Neuronal stem cell (in vitro differentiated cells): ENCODE data around the gene RFC2.

Source experiments
- DNase-seq: peaks from one replicate; pipeline ENCODE4 v3.0.0-alpha.2; 2013; ENCODE audit warnings: low spot score
- H2AFZ ChIP-seq: one replicate; pipeline ENCODE4 v1.6.1; 2013; ENCODE audit warnings: mild to moderate bottlenecking, low read length, inconsistent platforms
- H2AK5ac ChIP-seq: 2 replicates; pipeline ENCODE4 v1.6.1; 2013; ENCODE audit warnings: low read depth, mild to moderate bottlenecking, inconsistent platforms, low read length, moderate library complexity, mixed read lengths
- H2BK120ac ChIP-seq: 2 replicates; pipeline ENCODE4 v1.6.1; 2013; ENCODE audit warnings: low read depth, mild to moderate bottlenecking, inconsistent platforms, low read length, moderate library complexity, mixed read lengths
- H2BK12ac ChIP-seq: one replicate; pipeline ENCODE4 v1.6.1; 2013; ENCODE audit warnings: low read length, inconsistent platforms
- H2BK15ac ChIP-seq: 2 replicates; pipeline ENCODE4 v1.6.1; 2013; ENCODE audit warnings: mild to moderate bottlenecking, low read length, inconsistent platforms, mixed read lengths
- H2BK5ac ChIP-seq: one replicate; pipeline ENCODE4 v1.6.1; 2013; ENCODE audit warnings: inconsistent platforms, mild to moderate bottlenecking, low read length, moderate library complexity
- H3K14ac ChIP-seq: one replicate; pipeline ENCODE4 v1.6.1; 2013; ENCODE audit warnings: low read length, inconsistent platforms
- H3K18ac ChIP-seq: 2 replicates; pipeline ENCODE4 v1.6.1; 2013; ENCODE audit warnings: low read length, inconsistent platforms
- H3K23ac ChIP-seq: 2 replicates; pipeline ENCODE4 v1.6.1; 2013; ENCODE audit warnings: low read depth, mild to moderate bottlenecking, mixed read lengths, low read length, inconsistent platforms; ENCODE audit not compliant: poor library complexity
- H3K27ac ChIP-seq: replicated peaks from 3 replicates; pipeline ENCODE4 v1.5.1; 2013; ENCODE audit warnings: low read length, inconsistent platforms
- H3K27me3 ChIP-seq, 3 experiments: 2 replicates each; pipeline ENCODE4 v1.6.1; 2013; ENCODE audit warnings: low read length in 3 of 3, mild to moderate bottlenecking in 2 of 3, inconsistent platforms in 1 of 3, low read depth in 1 of 3, mixed read lengths in 1 of 3, moderate library complexity in 1 of 3; ENCODE audit not compliant: control insufficient read depth in 3 of 3, insufficient read depth in 3 of 3
- H3K36me3 ChIP-seq, 2 donors: replicated peaks in 1 of 2; 2 replicates each; pipeline ENCODE4 v1.6.1; 2013; ENCODE audit warnings: low read length in 2 of 2; ENCODE audit not compliant: control insufficient read depth in 2 of 2, insufficient read depth in 2 of 2
- H3K4ac ChIP-seq: 2 replicates; pipeline ENCODE4 v1.6.1; 2013; ENCODE audit warnings: inconsistent platforms, mild to moderate bottlenecking, low read length, moderate library complexity
- H3K4me1 ChIP-seq, 2 donors: 1 replicate in 1 of 2; 2 replicates in 1 of 2; pipeline ENCODE4 v1.6.1; 2013; ENCODE audit warnings: low read length in 2 of 2, low read depth in 1 of 2; ENCODE audit not compliant: control insufficient read depth in 2 of 2, insufficient read depth in 1 of 2
- H3K4me2 ChIP-seq: one replicate; pipeline ENCODE4 v1.6.1; 2013; ENCODE audit warnings: mild to moderate bottlenecking, low read length, inconsistent platforms; ENCODE audit not compliant: insufficient read depth, poor library complexity, severe bottlenecking
- H3K4me3 ChIP-seq, 2 donors: 2 replicates each; pipeline ENCODE4 v1.5.1; 2013; ENCODE audit warnings: low read length in 2 of 2, mild to moderate bottlenecking in 2 of 2, inconsistent platforms in 1 of 2, moderate library complexity in 1 of 2
- H3K79me1 ChIP-seq: one replicate; pipeline ENCODE4 v1.6.1; 2013; ENCODE audit warnings: low read depth, mild to moderate bottlenecking, inconsistent platforms, low read length, moderate library complexity
- H3K9ac ChIP-seq: one replicate; pipeline ENCODE4 v1.6.1; 2013; ENCODE audit warnings: mild to moderate bottlenecking, low read depth, low read length, inconsistent platforms; ENCODE audit not compliant: poor library complexity
- H3K9me3 ChIP-seq, 2 donors: replicated peaks in 1 of 2; 2 replicates each; pipeline versions ENCODE3 to v1.6.1; 2013; ENCODE audit warnings: low read length in 2 of 2, mild to moderate bottlenecking in 2 of 2, inconsistent platforms in 1 of 2, low read depth in 1 of 2, mixed read lengths in 1 of 2, moderate library complexity in 1 of 2; ENCODE audit not compliant: control insufficient read depth in 2 of 2, insufficient read depth in 1 of 2
- H4K8ac ChIP-seq: one replicate; pipeline ENCODE4 v1.6.1; 2013; ENCODE audit warnings: low read depth, mild to moderate bottlenecking, inconsistent platforms, low read length, moderate library complexity
- H4K91ac ChIP-seq: one replicate; pipeline ENCODE4 v1.6.1; 2013; ENCODE audit warnings: low read length, low read depth, mild to moderate bottlenecking, inconsistent platforms; ENCODE audit not compliant: poor library complexity
- WGBS, 2 donors: extraction: QIAGEN DNeasy Blood & Tissue Kit; methylation state at CpG; one replicate each; pipeline ENCODE4 v1.1.7; 2013; ENCODE audit warnings: missing lambda C conversion rate in 2 of 2, mixed read lengths in 1 of 2; ENCODE audit not compliant: insufficient read length in 2 of 2, insufficient replicate concordance in 1 of 2; ENCODE audit errors: extremely low coverage in 2 of 2; 5-methylcytosine and 5-hydroxymethylcytosine counted together

The RFC2 gene

DNA sequence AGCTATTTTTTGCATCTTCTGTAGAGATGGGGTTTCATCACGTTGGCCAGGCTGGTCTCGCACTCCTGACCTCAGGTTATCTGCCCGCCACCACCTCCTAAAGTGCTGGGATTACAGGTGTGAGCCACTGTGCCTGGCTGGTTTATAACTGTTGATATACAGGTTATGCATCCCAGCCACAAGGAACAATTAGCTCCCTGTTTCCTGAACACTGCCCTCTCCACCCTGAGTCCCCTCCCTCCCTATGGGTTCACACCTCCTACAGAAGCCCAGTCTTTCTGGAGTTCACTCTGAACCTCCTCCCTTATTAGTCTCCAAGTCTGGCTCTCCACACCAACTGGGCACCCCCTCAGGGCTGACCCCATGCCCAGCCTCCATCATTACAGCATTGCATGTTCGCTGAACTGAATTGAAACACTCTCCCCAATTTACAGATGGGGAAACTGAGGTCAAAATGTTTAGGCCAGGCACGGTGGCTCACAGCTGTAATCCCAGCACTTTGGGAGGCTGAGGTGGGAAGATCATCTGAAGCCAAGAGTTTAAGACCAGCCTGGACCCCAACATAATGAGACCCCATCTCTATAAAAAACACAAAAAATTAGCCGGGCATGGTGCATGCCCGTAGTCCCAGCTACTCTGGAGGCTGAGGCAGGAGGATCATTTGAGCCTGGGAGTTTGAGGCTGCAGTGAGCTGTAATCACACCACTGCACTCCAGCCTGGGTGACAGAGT lies 33.3 kb upstream of the RFC2 start:
- Histone ChIP-seq H3K14ac (peak overlapping the region; percentile 31), H3K79me1 (peaks cover 12% of the 10 kb centered on the region), H3K9me3 (no peaks in the 10 kb centered on the region), H2BK15ac (no peak overlapping the region), H4K8ac (no peak overlapping the region), H2AK5ac (no peak overlapping the region), H3K4me2 (no peak overlapping the region), H3K23ac (no peak overlapping the region), H4K91ac (no peak overlapping the region), H3K27me3 (peaks cover 0 to 8% (median 0%) of the 10 kb centered on the region in 3 experiments), H3K36me3 (no peaks in the 10 kb centered on the region), H3K4me3 (no peak overlapping the region), H3K9ac (no peak overlapping the region), H3K4me1 (peaks cover 22% of the 10 kb centered on the region in 2 donors), H3K27ac (no peak overlapping the region), H2AFZ (no peak overlapping the region), H3K4ac (no peak overlapping the region), H2BK120ac (no peak overlapping the region), H2BK12ac (no peak overlapping the region), H3K18ac (no peak overlapping the region), H2BK5ac (no peak overlapping the region)
- no CpG with 5 or more reads among the region's 7 CpGs for WGBS, 2 donors
- no peak for DNase-seq

DNA sequence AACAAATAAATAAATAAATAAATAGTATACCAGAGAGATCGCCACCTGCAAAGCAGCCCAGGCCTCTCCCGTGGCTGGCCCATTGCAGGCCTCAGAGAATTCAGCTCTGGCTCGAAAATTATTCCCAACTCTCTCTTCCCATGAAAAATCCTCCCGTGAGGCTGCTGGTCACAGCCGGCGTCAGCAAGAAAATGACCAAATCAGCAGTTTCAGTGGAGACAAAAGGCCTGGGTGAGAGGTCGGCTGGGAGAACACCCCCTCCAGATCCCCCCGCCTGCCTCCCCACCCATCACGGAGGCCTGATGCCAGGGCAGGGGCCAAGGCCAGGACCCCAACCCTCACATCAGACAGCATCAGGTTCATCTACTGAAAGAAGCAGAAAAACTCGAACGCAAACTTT lies 31.9 kb upstream of the RFC2 start:
- peaks cover 20 to 22% of the 10 kb centered on the region in 2 donors for H3K4me1 ChIP-seq
- no peak overlapping the region for H3K9ac ChIP-seq
- no peak overlapping the region for H3K4ac ChIP-seq
- DNase-seq = no peak
- H2BK12ac ChIP-seq = no peak overlapping the region
- H3K23ac ChIP-seq = peak overlapping the region; percentile 46
- WGBS, 2 donors = no CpG with 5 or more reads among the region's 11 CpGs
- H2BK120ac ChIP-seq = no peak overlapping the region
- no peak overlapping the region for H3K27ac ChIP-seq
- no peaks in the 10 kb centered on the region for H3K36me3 ChIP-seq
- H3K4me3 ChIP-seq = no peak overlapping the region
- no peak overlapping the region for H2AK5ac ChIP-seq
- peaks cover 0 to 8% (median 0%) of the 10 kb centered on the region in 3 experiments for H3K27me3 ChIP-seq
- no peak overlapping the region for H3K4me2 ChIP-seq
- H4K91ac ChIP-seq = no peak overlapping the region
- H2BK15ac ChIP-seq = no peak overlapping the region
- H2AFZ ChIP-seq = peak overlapping the region; percentile 89
- H3K79me1 ChIP-seq = peaks cover 8% of the 10 kb centered on the region
- H3K9me3 ChIP-seq = no peaks in the 10 kb centered on the region
- H4K8ac ChIP-seq = no peak overlapping the region
- H3K14ac ChIP-seq = no peak overlapping the region
- H2BK5ac ChIP-seq = no peak overlapping the region
- H3K18ac ChIP-seq = no peak overlapping the region

DNA sequence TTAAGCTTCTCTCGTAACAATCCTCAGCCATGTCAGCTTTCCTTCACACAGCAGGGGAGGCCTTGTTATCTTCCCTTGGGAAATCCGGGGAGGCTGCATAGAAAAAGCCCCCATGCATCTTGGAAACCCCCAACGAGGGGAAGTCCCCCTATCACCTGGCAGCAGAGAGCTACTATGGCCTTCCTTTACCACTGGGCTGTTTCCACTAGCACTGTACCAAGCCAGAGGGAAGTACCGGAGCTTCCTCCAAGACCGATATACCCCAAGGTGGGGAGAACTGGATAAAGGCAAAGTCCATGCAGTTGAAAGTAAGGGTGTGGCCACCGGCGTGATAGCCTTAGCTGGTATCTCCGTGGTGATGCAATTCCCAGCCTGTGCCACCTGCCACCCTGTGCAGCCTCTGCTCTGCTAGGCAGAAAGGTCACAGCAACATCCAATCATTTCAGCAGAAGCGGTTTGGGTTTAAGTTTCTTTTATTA lies 30.6 kb upstream of the RFC2 start:
- Histone ChIP-seq H2BK15ac (no peak overlapping the region), H3K79me1 (peaks cover 1% of the 10 kb centered on the region), H3K27me3 (peaks cover 0 to 7% (median 0%) of the 10 kb centered on the region in 3 experiments), H3K9me3 (no peaks in the 10 kb centered on the region), H2AFZ (no peak overlapping the region), H3K4me2 (no peak overlapping the region), H3K36me3 (no peaks in the 10 kb centered on the region), H3K18ac (no peak overlapping the region), H2AK5ac (no peak overlapping the region), H3K27ac (no peak overlapping the region), H2BK12ac (no peak overlapping the region), H3K4me1 (peaks cover 10 to 17% of the 10 kb centered on the region in 2 donors), H4K8ac (no peak overlapping the region), H3K4me3 (no peak overlapping the region), H3K9ac (no peak overlapping the region), H3K4ac (no peak overlapping the region), H4K91ac (no peak overlapping the region), H3K23ac (no peak overlapping the region), H2BK5ac (no peak overlapping the region), H3K14ac (no peak overlapping the region), H2BK120ac (no peak overlapping the region)
- WGBS, 2 donors = no CpG with 5 or more reads among the region's 9 CpGs
- DNase-seq = no peak

DNA sequence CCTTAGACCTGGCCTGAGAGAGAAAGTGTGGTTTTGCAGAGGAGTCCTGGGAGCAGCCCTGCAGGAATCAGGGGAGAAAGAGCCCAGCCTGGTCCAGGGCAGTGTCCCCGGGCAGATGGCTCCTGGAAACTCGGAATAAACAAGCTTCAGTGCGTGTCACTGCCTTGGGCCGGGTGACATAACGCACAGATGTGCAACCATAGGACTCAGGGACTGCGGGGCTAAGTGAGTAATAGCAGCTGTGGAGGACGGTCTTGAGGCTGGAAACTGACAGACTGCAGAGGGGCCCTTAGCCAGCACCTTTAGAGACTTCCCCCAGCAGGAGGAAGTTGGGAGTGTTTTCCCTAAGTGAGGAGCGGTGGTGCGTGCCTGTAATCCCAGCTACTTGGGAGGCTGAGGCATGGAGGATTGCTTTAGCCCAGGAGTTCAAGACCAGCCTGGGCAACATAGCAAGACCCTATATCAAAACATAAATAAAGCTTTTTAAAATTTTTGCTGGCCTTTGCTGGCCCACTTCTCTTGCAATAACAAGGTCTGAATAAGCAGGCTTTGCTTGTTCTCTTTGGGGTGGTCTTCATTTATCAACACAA lies 29.8 kb upstream of the RFC2 start:
- Histone ChIP-seq H3K27ac (no peak overlapping the region), H3K4ac (no peak overlapping the region), H3K4me2 (no peak overlapping the region), H3K79me1 (no peaks in the 10 kb centered on the region), H3K23ac (no peak overlapping the region), H2AK5ac (no peak overlapping the region), H3K9me3 (no peaks in the 10 kb centered on the region), H3K4me3 (no peak overlapping the region), H2BK5ac (no peak overlapping the region), H4K8ac (no peak overlapping the region), H3K14ac (no peak overlapping the region), H3K9ac (no peak overlapping the region), H2BK12ac (no peak overlapping the region), H4K91ac (no peak overlapping the region), H3K36me3 (no peaks in the 10 kb centered on the region), H3K4me1 (peaks cover 12 to 21% of the 10 kb centered on the region in 2 donors), H2BK120ac (no peak overlapping the region), H3K27me3 (peaks cover 0 to 7% (median 0%) of the 10 kb centered on the region in 3 experiments), H2BK15ac (no peak overlapping the region), H3K18ac (peak overlapping the region; percentile 11), H2AFZ (no peak overlapping the region)
- no peak for DNase-seq
- WGBS, 2 donors = no CpG with 5 or more reads among the region's 9 CpGs
